Mammary microvascular endothelial cell (primary cell): ENCODE measurements around the gene TSPAN8. TPM values are rescaled to one million over a fixed set of nuclear protein-coding genes. Genes with fewer than 3 reads are reported as not detected.

Experiments
- total RNA-seq: library from RNA; depleted of rRNA; stranded (reverse); fragments of >200 nt; gene quantifications from 2 replicates; pipeline ENCODE4 v1.2.3, GENCODE V29; 2015

Gene TSPAN8
- not detected in 2 replicates for total RNA-seq

GRCh38 chr12:71157601-71158233 is at the start of gene TSPAN8:
Gene TSPAN8 (minus strand): TSS chr12:71157999. CDS start chr12:71157678, 321 bp downstream.

Other genes with a start within 250 kb of the TSPAN8 start
- gene PTPRR, start 237.3 kb downstream of the TSPAN8 start, total RNA-seq, result 2.7 and 4.0 TPM in 2 replicates